H9 (cell line): Measurements from ENCODE around the gene CDC14A. TPM values are rescaled to one million over a fixed set of nuclear protein-coding genes. Genes with fewer than 3 reads are reported as not detected.

ENCODE experiments used
- DNase-seq: peaks from one replicate; pipeline ENCODE4 v3.0.0-alpha.2; 2017
- H2AFZ ChIP-seq: one replicate; pipeline ENCODE4 v1.6.1; 2013; ENCODE audit warnings: mild to moderate bottlenecking, low read length, control low read depth, moderate library complexity
- H2AK5ac ChIP-seq: 2 replicates; pipeline ENCODE4 v1.6.1; 2013; ENCODE audit warnings: low read length, control low read depth, mixed read lengths; ENCODE audit not compliant: insufficient read length
- H2BK120ac ChIP-seq: one replicate; pipeline ENCODE4 v1.6.1; 2013; ENCODE audit warnings: low read depth, mild to moderate bottlenecking, low read length, control low read depth, inconsistent platforms; ENCODE audit not compliant: poor library complexity, severe bottlenecking
- H2BK12ac ChIP-seq: 2 replicates; pipeline ENCODE4 v1.6.1; 2013; ENCODE audit warnings: low read length, control low read depth, mixed read lengths, low read depth; ENCODE audit not compliant: insufficient read length
- H2BK15ac ChIP-seq: 2 replicates; pipeline ENCODE4 v1.6.1; 2013; ENCODE audit warnings: low read depth, low read length, control low read depth
- H2BK20ac ChIP-seq: one replicate; pipeline ENCODE4 v1.6.1; 2013; ENCODE audit warnings: low read depth, mild to moderate bottlenecking, low read length, control low read depth, inconsistent platforms; ENCODE audit not compliant: poor library complexity, severe bottlenecking
- H2BK5ac ChIP-seq: 2 replicates; pipeline ENCODE4 v1.6.1; 2013; ENCODE audit warnings: low read length, control low read depth, mixed read lengths; ENCODE audit not compliant: insufficient read length
- H3K14ac ChIP-seq: 2 replicates; pipeline ENCODE4 v1.6.1; 2013; ENCODE audit warnings: low read length, control low read depth; ENCODE audit not compliant: insufficient read depth
- H3K18ac ChIP-seq: 2 replicates; pipeline ENCODE4 v1.6.1; 2013; ENCODE audit warnings: low read depth, mild to moderate bottlenecking, mixed read lengths, low read length, control low read depth; ENCODE audit not compliant: insufficient read length
- H3K23ac ChIP-seq: 2 replicates; pipeline ENCODE4 v1.6.1; 2013; ENCODE audit warnings: low read length, control low read depth, mixed read lengths, low read depth; ENCODE audit not compliant: insufficient read length
- H3K23me2 ChIP-seq: 2 replicates; pipeline ENCODE4 v1.6.1; 2013; ENCODE audit warnings: low read depth, mild to moderate bottlenecking, mixed read lengths, low read length, control low read depth; ENCODE audit not compliant: insufficient read length, poor library complexity, severe bottlenecking
- H3K27ac ChIP-seq: 2 replicates; pipeline ENCODE4 v1.5.1; 2013; ENCODE audit warnings: low read length, control low read depth, mixed read lengths, low read depth; ENCODE audit not compliant: insufficient read length
- H3K27me3 ChIP-seq: 2 replicates; pipeline ENCODE4 v1.6.1; 2013; ENCODE audit warnings: low read length, control low read depth, inconsistent platforms; ENCODE audit not compliant: insufficient read depth
- H3K4ac ChIP-seq: 2 replicates; pipeline ENCODE4 v1.6.1; 2013; ENCODE audit warnings: low read depth, mild to moderate bottlenecking, control low read depth, inconsistent platforms, low read length, moderate library complexity
- H3K4me1 ChIP-seq: 2 replicates; pipeline ENCODE4 v1.6.1; 2013; ENCODE audit warnings: low read length, control low read depth, inconsistent platforms; ENCODE audit not compliant: insufficient read depth
- H3K4me2 ChIP-seq: 2 replicates; pipeline ENCODE4 v1.6.1; 2013; ENCODE audit warnings: low read length, control low read depth, mixed read lengths; ENCODE audit not compliant: insufficient read length, insufficient read depth
- H3K56ac ChIP-seq: 2 replicates; pipeline ENCODE4 v1.6.1; 2013; ENCODE audit warnings: low read depth, mild to moderate bottlenecking, mixed read lengths, low read length, control low read depth; ENCODE audit not compliant: insufficient read length
- H3K79me1 ChIP-seq: 2 replicates; pipeline ENCODE4 v1.6.1; 2013; ENCODE audit warnings: low read depth, mild to moderate bottlenecking, moderate library complexity, low read length, control low read depth, inconsistent platforms; ENCODE audit not compliant: insufficient read depth, poor library complexity, severe bottlenecking
- H3K79me2 ChIP-seq: 2 replicates; pipeline ENCODE4 v1.6.1; 2013; ENCODE audit warnings: low read length, control low read depth, inconsistent platforms; ENCODE audit not compliant: insufficient read depth
- H3K9ac ChIP-seq: 2 replicates; pipeline ENCODE4 v1.6.1; 2013; ENCODE audit warnings: low read length, control low read depth, mixed read lengths; ENCODE audit not compliant: insufficient read length; ENCODE audit errors: extremely low read depth
- H3K9me3 ChIP-seq: one replicate; pipeline ENCODE4 v1.6.1; 2013; ENCODE audit warnings: low read depth, low read length, inconsistent platforms; ENCODE audit not compliant: control insufficient read depth
- H3T11ph ChIP-seq: one replicate; pipeline ENCODE4 v1.6.1; 2013; ENCODE audit warnings: mild to moderate bottlenecking, low read length, control low read depth, inconsistent platforms
- H4K20me1 ChIP-seq: one replicate; pipeline ENCODE4 v1.6.1; 2013; ENCODE audit not compliant: control insufficient read depth, insufficient read length, insufficient read depth
- H4K5ac ChIP-seq: 2 replicates; pipeline ENCODE4 v1.6.1; 2013; ENCODE audit warnings: low read depth, mild to moderate bottlenecking, mixed read lengths, low read length, control low read depth; ENCODE audit not compliant: insufficient read length
- H4K8ac ChIP-seq: replicated peaks from 2 replicates; pipeline ENCODE4 v1.6.1; 2013; ENCODE audit warnings: low read length, control low read depth, mixed read lengths, low read depth; ENCODE audit not compliant: insufficient read length
- H4K91ac ChIP-seq: 2 replicates; pipeline ENCODE4 v1.6.1; 2013; ENCODE audit warnings: low read depth, mild to moderate bottlenecking, moderate library complexity, mixed read lengths, low read length, control low read depth; ENCODE audit not compliant: insufficient read length
- H3K27ac Mint-ChIP-seq, 3 experiments: 2 replicates in 2 of 3; 3 replicates in 1 of 3; pipeline ENCODE4 v1.8.0; 2020 to 2021; ENCODE audit warnings: mixed read lengths in 3 of 3, mild to moderate bottlenecking in 1 of 3, moderate library complexity in 1 of 3
- H3K27me3 Mint-ChIP-seq: 2 replicates; pipeline ENCODE4 v1.8.0; 2021; ENCODE audit warnings: low read depth, mild to moderate bottlenecking, moderate library complexity, mixed read lengths
- H3K36me3 Mint-ChIP-seq, 3 experiments: 2 replicates in 2 of 3; 3 replicates in 1 of 3; pipeline ENCODE4 v1.8.0; 2020 to 2021; ENCODE audit warnings: low read depth in 3 of 3, mixed read lengths in 3 of 3; ENCODE audit not compliant: insufficient read depth in 1 of 3
- H3K4me1 Mint-ChIP-seq, 2 experiments: 2 replicates each; pipeline ENCODE4 v1.8.0; 2020; ENCODE audit warnings: mixed read lengths in 2 of 2
- H3K4me3 Mint-ChIP-seq, 2 experiments: 2 replicates in 1 of 2; 3 replicates in 1 of 2; pipeline ENCODE4 v1.8.0; 2020 to 2021; ENCODE audit warnings: mild to moderate bottlenecking in 2 of 2, mixed read lengths in 2 of 2, moderate library complexity in 1 of 2
- H3K9me3 Mint-ChIP-seq, 2 experiments: 2 replicates in 1 of 2; 3 replicates in 1 of 2; pipeline ENCODE4 v1.8.0; 2020; ENCODE audit warnings: mild to moderate bottlenecking in 2 of 2, mixed read lengths in 2 of 2, moderate library complexity in 1 of 2
- WGBS: extraction: QIAGEN DNeasy Blood & Tissue Kit; methylation state at CpG from one replicate; pipeline ENCODE4 v1.1.7; 2013; ENCODE audit warnings: missing lambda C conversion rate, low lambda C conversion rate, mixed read lengths; ENCODE audit not compliant: insufficient read length; ENCODE audit errors: extremely low coverage; 5-methylcytosine and 5-hydroxymethylcytosine counted together
- total RNA-seq: library from RNA; stranded (reverse); gene quantifications from 2 replicates; pipeline ENCODE4 v1.2.1, GENCODE V29; 2021
- TF ChIP-seq, protein P1 (sequence below): fragments of 200-600 bp; sonication (generic); conservative IDR thresholded peaks from 3 replicates; pipeline ENCODE4 v1.8.0; 2021; ENCODE audit warnings: antibody characterized with exemption, mild to moderate bottlenecking

CDC14A gene
- total RNA-seq, 1 experiment from 2014 or later: 8.9 TPM

DNA sequence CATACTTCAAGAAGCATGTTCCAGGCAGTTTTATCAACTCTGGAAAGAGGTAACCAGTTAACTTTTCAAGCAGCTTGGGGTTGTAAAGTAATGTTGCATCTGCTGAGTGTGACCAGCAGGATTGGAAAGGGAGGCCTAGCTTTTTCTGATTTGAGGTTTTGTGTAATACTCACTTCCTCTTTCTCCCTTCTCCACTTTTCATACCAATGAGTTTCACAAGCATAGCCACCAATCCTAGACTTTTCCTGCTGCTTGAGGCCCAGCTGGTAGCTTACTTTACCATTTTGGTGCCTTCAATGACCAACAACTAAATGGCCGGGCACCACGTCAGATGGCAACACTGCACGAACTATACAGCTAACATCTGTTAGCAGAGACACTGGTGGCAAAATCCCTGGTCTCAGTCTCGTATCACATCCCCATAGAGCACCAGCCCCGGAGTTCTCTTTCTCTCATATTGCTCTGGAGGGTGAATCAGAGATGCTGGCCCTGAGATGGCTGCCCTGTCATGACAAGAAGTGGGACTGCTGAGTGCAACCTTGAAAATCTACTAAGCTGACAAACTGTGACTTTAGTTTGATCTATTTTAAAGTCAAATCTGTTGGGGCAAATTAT lies 170.8 kb downstream of the CDC14A start:
- Histone ChIP-seq H2BK20ac (no peak overlapping the region), H2BK5ac (no peak overlapping the region), H3K4me2 (no peak overlapping the region), H3K9ac (no peak overlapping the region), H3K4me1 (no peaks in the 10 kb centered on the region), H3K56ac (no peak overlapping the region), H2AK5ac (no peak overlapping the region), H3K79me1 (no peaks in the 10 kb centered on the region), H3K23me2 (no peaks in the 10 kb centered on the region), H2BK12ac (no peak overlapping the region), H3K14ac (no peak overlapping the region), H3T11ph (no peak overlapping the region), H2BK15ac (no peak overlapping the region), H4K20me1 (no peaks in the 10 kb centered on the region), H3K23ac (no peak overlapping the region), H3K4ac (no peak overlapping the region), H4K91ac (no peak overlapping the region), H3K18ac (no peak overlapping the region), H4K8ac (no peak overlapping the region), H3K79me2 (no peaks in the 10 kb centered on the region), H3K9me3 (no peaks in the 10 kb centered on the region), H2BK120ac (no peak overlapping the region), H2AFZ (no peak overlapping the region), H3K27me3 (no peaks in the 10 kb centered on the region), H3K27ac (no peak overlapping the region), H4K5ac (no peak overlapping the region)
- H3K27ac Mint-ChIP-seq: no peak overlapping the region; a peak in 1 of 7 replicates
- WGBS: no CpG with 5 or more reads among the region's 5 CpGs
- no peak overlapping the region for H3K4me3 Mint-ChIP-seq
- H3K9me3 Mint-ChIP-seq: no peaks in the 10 kb centered on the region
- no peak for DNase-seq
- H3K4me1 Mint-ChIP-seq: peaks cover 0 to 4% of the 10 kb centered on the region in 2 experiments; a peak in 1 of 4 replicates
- no peaks in the 10 kb centered on the region for H3K36me3 Mint-ChIP-seq
- H3K27me3 Mint-ChIP-seq: peaks cover 1% of the 10 kb centered on the region; the same call in 1 of the 2 replicates
- TF ChIP-seq, protein P1, sequence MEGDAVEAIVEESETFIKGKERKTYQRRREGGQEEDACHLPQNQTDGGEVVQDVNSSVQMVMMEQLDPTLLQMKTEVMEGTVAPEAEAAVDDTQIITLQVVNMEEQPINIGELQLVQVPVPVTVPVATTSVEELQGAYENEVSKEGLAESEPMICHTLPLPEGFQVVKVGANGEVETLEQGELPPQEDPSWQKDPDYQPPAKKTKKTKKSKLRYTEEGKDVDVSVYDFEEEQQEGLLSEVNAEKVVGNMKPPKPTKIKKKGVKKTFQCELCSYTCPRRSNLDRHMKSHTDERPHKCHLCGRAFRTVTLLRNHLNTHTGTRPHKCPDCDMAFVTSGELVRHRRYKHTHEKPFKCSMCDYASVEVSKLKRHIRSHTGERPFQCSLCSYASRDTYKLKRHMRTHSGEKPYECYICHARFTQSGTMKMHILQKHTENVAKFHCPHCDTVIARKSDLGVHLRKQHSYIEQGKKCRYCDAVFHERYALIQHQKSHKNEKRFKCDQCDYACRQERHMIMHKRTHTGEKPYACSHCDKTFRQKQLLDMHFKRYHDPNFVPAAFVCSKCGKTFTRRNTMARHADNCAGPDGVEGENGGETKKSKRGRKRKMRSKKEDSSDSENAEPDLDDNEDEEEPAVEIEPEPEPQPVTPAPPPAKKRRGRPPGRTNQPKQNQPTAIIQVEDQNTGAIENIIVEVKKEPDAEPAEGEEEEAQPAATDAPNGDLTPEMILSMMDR: no peak
